NCI-H2171 treated with DMSO at 0.1 percent for 48 hours (cell line): ENCODE results near the gene MED13L.

Source experiments
- DNase-seq: peaks from one replicate; lab custom pipeline; 2025; lab: John Stamatoyannopoulos, UW

The MED13L gene

DNA sequence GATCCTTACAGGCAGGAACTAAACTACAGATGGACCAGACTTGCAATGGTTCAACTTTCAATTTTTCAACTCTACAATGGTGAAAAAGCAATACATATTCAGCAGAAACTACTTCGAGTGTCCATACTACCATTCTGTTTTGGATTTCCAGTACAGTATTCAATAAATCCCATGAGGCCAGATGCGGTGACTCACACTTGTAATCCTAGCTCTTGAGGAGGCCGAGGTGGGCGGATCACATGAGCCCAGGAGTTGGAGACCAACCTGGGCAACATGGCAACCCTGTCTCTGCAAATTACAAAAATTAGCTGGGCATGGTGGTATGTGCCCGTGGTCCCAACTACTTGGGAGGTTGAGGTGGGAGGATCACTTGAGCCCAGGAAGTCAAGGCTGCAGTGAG lies 336.1 kb downstream of the MED13L start:
- DNase-seq = peak; percentile 21

DNA sequence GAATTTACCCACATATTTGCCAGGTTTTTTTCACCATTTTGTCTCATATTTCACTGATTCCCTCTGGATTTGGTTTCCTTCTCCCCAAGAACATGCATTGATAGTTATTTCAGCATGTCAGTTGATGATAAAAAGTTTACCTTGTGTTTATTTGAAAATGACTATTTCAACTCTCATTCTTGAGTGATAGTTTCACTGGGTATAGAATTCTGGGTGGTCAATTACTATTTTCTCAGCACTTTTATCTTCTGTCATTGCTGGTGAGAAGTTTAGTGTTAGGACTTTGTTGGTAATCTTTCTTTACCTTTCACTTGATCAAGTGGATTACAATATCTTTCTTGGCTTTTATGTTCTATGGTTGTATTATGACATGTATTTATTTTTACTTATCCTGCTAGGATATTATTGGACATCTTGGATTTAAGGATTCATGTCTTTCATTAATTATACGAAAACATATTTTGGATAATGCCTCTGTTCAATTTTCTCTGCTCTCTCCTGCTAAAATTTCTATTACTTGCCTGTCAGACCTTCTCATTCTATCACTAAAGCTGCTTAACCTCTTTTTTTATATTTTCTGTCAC lies 338.6 kb downstream of the MED13L start:
- no peak for DNase-seq

DNA sequence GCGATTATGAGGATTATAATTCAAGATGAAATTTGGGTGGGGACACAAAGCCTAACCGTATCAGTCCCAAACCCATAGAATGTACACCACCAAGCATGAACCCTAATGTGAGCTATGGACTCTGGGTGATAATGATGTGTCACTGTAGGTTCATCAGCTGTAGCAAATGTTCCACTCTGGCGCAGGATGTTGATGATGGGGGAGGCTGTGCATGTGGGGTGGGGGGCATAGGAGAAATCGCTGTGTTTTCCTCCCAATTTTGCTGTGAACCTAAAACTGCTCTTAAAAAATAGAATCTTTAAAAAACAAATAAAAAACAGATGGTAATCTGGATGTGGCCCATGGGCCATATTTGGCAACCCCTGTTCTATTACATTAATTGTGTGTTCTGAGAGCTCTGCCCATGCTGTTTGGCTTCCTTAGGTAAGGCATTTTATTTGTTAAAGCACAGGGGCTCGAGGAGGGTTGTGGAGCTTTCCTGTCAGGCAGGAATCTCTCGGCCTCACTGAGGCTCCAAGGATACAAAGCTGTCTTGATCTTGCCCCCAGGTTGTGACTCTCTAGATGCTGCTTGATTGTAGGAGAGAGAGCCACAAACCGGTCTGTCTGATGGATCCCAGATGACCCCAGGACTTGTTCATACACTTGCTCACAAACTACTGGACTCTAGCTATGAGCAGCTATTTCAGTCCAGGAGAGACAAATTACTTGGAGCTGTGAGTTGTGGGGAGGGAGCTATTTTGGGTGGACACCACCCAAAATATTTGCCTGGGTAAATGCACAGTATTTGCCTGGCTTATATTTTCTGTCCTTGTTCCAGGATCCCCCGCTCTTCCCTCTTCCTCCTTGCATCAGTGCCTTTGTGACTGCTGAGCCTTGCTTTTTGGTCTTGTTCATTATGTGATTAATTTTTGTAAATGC lies 340.2 kb downstream of the MED13L start:
- DNase-seq = no peak

- DNase-seq = no peak
Measured at GRCh38 chr12:115934877-115935276, 342.6 kb downstream of the MED13L start.

GRCh38 chr12:115934046-115934445 lies 343.4 kb downstream of the MED13L start:
- DNase-seq = no peak

GRCh38 chr12:115932066-115932465 lies 345.4 kb downstream of the MED13L start:
- DNase-seq = no peak

DNA sequence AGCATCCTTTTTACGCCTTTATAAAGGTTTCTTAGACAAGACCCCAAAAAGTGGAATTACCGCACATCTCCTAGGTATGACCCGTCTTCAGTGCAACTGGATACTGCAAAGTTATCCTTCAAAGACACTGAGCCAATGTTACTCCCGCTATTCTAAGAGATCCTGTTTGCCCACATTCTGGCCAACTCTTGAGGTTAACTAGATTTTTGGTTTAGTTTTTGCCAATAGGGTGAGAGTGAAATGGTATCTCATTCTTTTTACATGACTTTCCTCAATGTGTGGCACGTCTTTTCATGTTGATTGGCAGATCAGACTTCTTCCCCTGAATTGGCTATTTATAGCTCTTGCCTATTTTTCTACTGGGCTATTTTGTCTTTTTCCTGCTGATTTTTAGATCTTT lies 347.2 kb downstream of the MED13L start:
- no peak for DNase-seq

DNA sequence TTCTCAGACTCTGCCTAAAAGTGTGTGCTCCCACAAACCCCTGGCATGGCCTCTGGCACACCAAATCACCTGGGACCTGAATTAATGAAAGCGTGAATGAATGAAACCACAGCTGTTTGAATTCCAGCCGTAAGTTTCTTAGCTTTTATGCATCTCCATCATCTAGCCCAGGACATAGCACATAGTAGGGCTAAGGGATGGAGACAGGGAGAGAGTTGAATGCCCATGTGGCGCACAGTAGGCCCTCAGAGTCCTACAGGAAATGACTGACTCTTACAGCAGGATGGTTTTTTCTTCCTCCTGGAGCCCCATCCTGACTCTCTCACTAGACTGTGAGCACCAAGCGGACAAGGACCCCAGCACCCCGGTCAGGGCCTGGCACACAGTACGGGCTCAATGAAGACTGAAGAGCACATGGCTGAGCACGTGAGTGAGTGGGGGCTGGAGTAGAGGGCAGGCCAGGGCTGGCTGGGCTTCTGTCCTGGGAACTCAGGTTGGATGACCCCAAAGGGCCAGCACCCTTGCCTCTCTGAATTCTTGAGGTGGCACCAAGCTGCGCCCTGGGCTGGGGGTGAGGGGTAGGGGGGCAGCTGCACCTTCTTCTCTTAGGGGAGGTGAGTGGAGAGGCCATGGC lies 351.3 kb downstream of the MED13L start:
- no peak for DNase-seq

- no peak for DNase-seq
Measured at GRCh38 chr12:115923851-115924250, 353.6 kb downstream of the MED13L start.

DNA sequence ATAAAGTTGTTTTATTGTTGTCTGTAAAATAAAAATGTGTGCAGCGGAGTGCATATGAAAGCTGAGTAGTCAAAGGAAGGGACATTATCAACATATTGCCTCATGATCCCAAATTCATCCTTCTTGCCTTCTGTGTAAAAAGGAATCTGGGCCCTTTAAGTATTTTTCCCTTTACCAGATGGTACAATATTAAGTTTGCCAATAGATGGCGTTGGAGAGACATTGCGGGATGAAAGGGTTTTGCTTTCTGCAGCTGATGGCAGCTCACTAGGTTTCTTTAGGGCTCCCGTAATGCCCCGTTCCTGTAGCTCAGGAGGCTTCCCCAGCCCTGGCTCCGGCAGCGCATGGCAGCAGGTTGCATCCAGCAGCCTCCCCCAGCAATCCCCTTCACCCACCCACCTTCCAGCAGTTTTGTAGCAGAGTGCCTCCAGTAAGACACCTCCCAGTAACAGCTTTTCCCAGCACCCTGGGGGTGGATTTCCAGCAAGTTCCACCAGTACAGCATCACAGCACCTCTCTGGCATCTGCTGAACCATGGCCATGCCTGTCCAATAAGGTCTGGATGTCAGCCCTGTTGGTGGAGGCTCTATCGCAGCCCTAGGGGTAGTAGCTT lies 354.4 kb downstream of the MED13L start:
- DNase-seq = peak; percentile 39

DNA sequence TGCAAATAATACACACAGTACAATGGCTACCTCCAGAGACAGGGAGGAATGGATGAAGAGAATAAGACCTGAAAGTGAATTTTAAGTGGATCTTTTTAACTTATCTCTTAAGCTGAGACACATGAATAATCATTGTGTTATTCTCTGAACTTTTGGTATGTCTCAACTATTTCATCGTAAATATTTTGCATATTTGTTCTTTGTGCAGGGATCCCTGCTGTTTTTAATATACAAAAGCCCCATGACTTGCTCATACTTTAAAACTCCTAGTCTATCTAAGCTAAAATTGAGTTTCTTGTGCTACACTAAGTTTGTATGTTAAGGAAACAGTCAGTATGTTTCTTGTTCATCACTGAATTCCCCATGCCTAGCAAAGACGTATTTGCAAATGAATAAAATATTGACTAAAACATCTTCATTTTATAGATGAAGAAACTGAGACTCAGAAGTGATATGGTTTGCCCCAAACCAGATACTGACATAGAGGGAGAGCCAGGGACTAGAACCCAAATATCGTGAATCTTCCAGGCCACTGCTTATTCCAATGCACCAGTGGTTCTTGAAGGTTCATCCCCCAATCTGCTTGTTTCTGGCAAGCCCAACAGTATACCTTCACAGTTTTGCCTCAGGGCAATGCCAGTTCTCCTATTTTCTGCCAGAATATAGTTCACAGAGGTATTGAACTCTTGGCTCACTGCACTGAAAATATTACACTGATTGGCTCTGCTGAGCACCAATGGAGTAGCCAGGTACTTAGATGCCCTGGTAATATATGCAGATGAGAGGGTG lies 356.9 kb downstream of the MED13L start:
- DNase-seq = no peak

DNA sequence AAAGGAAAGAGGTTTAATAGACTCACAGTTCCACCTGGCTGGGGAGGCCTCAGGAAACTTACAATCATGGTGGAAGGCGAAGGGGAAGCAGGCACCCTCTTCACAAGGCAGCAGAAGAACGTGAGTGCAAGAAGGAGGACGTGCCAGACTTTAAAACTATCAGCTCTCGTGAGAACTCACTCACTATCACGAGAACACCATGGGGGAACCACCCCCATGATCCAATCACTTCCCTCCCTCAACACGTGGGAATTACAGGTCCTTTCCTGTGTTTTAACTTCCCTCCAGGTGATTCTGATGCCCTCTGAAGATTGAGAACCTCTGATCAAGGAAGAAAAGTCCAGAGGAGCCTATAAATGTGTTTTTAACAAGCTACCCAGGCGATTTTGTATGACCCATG lies 358.7 kb downstream of the MED13L start:
- no peak for DNase-seq

DNA sequence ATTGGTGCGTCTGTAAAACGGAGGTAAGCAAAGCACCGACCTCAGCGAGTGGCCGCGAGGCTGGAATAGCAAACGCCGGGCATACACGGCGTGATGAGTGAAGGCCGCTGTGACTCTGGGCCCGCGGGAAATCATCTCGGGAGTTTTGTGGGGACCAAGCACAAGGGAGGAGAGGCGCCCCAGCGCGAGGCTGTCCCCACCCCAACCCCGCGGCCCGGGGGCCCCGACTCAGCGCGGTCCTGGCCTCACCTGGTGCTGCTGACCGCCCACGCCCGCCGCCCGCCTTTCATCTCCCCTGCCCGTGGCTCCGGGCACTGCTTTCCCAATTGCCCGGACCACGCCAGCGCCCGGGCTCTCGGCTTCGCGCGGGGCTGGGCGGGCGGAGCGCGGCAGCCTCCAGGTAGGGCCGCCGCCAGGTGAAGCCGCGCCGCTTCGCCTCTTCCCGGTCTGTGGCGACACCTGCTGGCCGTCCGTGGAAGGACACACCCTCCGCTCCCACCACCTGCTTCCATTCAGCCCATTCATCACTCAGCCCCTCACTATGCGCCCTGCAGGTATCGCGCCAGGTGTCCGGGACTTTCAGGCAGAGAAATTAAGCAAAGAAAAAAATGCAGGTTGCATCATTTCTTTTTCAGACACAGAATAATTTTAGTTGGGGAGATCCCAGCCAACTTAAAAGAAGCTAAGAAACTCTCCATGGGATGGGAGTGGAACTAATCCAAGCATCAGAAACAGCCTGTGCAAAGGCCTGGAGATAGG lies 360.4 kb downstream of the MED13L start:
- DNase-seq = peak; percentile 56

- no peak for DNase-seq
Measured at GRCh38 chr12:115914122-115914521, 363.4 kb downstream of the MED13L start.

DNA sequence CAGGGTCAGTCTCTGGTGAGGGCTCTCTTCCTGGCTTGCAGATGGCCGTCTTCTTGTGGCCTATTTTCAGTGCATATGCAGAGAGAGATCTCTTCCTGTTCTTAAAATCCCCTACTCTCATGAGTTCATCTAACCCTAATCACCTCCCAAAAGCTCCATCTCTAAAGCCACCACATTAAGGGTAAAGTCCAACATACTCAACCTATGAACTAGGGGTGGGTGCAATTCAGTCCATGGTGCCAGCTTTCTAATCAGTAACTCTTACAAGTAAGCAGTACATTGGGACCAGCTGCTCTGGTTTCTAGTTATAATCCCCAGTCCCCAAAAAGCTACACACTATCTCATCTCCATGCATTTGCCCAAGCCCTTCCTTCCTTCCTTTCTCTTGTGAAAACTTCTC lies 365.1 kb downstream of the MED13L start:
- DNase-seq = no peak

GRCh38 chr12:115911360-115911759 lies 366.1 kb downstream of the MED13L start:
- DNase-seq = no peak

GRCh38 chr12:115910057-115910456 lies 367.4 kb downstream of the MED13L start:
- DNase-seq = no peak
